Testis (tissue), 2 donors: Measurements from ENCODE around the gene SPPL2A.

ENCODE experiments used
- CTCF ChIP-seq, 3 experiments: fragments of 450-650 bp in 2 of 3; fragments of 200-600 bp in 1 of 3; sonication (generic) in 1 of 3; IDR thresholded peaks; one replicate each; pipeline ENCODE4 v1.5.1; 2016 to 2019; ENCODE audit warnings: antibody characterized with exemption in 3 of 3, mild to moderate bottlenecking in 2 of 3, moderate library complexity in 1 of 3
- POLR2A ChIP-seq: fragments of 450-650 bp; IDR thresholded peaks from one replicate; pipeline ENCODE4 v1.6.1; 2017; ENCODE audit warnings: antibody characterized with exemption, mild to moderate bottlenecking, moderate library complexity

DNA sequence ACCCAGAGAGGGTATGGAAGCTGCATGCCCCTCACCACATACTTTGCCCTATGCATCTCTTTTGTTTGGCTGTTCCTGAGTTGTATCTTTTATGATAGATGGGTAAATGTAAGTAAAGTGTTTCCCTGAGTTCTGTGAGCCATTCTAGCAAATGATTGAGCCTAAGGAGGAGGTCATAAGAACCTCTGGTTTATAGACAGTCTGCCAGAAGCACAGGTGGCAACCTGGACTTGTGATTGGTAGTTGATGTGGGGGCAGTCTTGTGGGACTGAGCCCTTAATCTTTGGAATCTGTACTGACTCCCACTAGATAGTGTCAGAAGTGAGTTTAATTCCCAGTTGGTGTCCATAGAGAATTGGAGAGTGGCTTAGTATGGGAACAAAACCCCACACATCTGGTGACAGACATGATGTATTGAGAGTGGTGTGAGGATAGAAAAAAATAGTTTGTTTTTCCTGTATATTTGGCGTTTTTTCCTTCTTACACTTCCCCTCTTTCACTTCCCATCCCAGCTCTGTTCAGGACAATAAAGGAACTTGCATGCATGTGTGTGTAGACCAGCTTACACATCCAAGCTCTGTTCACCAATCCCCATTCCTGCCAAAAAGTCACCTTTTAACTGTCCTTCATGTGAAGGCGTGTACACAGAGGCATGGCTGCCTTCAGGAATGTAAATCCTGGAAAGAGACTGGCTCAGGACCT is 38.1 kb upstream of the SPPL2A start:
- no peak for TF ChIP-seq CTCF (IDR thresholded peaks at IDR 0.05)
- TF ChIP-seq POLR2A = no peak
